Kidney capillary endothelial cell (primary cell): ENCODE data around the gene PVALB.
"Not testable (repeated sequence)": the region's sequence is repeated elsewhere in the genome, so short reads cannot be mapped to it uniquely, and the experiment has no call there.

ENCODE experiments used
- DNase-seq: peaks from one replicate; pipeline ENCODE4 v3.0.0-alpha.2; 2018; ENCODE audit warnings: low spot score

The PVALB gene

DNA sequence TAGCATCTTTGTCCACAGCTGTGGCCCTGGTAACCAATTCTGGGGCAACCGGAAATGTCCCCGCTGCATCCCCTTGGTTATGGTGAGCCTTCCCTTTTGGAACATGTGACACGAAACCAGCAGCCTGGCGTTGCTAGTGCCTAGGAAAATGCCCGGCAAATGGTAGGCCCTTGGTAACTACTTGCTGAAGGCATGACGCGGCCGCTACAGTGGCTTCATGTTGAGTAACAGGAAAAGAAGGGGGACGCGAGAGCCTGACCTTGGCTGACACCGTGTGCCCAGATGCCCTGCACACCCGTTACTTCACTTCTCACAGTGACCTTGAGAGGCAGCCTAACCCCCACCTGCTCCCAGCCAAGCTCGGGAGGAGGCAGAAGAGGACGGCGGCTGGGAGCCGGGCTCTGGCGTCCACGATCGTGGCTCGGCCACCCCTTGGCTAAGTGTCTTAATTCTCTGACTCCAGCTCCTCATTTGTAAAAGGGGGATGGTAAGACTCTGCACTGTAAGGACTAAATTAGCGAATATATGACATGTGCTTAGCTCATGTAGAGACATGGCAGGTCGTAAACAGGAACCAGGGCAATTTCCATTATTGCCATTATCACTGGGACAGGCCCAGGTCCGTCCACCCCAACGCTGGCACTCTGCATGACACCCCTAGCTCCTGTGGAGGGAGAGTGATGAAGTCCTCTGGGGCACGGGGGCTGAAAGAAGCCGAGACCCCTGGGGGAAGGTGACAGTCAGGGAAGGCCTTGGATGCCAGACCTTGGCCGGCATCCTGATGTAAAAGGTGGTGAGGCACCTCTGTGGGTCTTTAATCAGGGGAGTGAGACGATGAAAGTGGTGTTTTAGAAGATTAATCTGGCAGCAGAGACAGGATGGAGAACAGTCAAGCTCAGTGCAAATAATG lies 59.8 kb downstream of the PVALB start:
- no peak for DNase-seq

- DNase-seq, result no peak
These were observed 60.8 kb downstream of the PVALB start for GRCh38 chr22:36756031-36756430.

GRCh38 chr22:36755316-36755715 lies 61.5 kb downstream of the PVALB start:
- DNase-seq, result no peak

GRCh38 chr22:36754881-36755280 lies 62.0 kb downstream of the PVALB start:
- DNase-seq, result not testable (repeated sequence)

- DNase-seq, result no peak
These were observed 62.9 kb downstream of the PVALB start for GRCh38 chr22:36753916-36754315.

- DNase-seq, result no peak
These were observed 63.6 kb downstream of the PVALB start for GRCh38 chr22:36753120-36753802.
